ENCODE data around the gene TAL1.

DNA sequence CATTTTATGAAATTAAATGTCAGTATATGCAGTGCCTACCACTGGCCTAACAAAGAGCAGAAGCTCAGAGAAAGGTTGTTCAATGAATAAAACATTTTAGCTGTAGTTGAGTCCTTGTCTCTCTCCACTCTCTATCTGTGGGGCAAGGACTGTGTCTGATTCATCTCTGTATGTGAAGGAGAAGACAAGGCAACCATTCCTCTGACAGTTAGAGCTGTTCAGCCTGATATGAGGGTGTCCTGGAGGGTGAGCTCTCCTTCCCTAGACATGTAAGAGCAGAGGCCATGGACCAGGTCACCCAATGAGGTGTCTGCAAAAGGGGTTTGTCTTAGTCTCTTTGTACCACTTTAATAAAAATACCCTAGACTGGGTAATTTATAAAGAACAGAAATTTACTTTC is 37.7 kb downstream of the TAL1 start:
- TF ChIP-seq ZFP3 (CRISPR knock-in tag; IDR thresholded peaks at IDR 0.05), result no peak
- TF ChIP-seq, protein P1, sequence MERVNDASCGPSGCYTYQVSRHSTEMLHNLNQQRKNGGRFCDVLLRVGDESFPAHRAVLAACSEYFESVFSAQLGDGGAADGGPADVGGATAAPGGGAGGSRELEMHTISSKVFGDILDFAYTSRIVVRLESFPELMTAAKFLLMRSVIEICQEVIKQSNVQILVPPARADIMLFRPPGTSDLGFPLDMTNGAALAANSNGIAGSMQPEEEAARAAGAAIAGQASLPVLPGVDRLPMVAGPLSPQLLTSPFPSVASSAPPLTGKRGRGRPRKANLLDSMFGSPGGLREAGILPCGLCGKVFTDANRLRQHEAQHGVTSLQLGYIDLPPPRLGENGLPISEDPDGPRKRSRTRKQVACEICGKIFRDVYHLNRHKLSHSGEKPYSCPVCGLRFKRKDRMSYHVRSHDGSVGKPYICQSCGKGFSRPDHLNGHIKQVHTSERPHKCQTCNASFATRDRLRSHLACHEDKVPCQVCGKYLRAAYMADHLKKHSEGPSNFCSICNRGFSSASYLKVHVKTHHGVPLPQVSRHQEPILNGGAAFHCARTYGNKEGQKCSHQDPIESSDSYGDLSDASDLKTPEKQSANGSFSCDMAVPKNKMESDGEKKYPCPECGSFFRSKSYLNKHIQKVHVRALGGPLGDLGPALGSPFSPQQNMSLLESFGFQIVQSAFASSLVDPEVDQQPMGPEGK (CRISPR knock-in tag; IDR thresholded peaks at IDR 0.05; ENCODE audit: borderline replicate concordance), result no peak
- TF ChIP-seq, protein P2, sequence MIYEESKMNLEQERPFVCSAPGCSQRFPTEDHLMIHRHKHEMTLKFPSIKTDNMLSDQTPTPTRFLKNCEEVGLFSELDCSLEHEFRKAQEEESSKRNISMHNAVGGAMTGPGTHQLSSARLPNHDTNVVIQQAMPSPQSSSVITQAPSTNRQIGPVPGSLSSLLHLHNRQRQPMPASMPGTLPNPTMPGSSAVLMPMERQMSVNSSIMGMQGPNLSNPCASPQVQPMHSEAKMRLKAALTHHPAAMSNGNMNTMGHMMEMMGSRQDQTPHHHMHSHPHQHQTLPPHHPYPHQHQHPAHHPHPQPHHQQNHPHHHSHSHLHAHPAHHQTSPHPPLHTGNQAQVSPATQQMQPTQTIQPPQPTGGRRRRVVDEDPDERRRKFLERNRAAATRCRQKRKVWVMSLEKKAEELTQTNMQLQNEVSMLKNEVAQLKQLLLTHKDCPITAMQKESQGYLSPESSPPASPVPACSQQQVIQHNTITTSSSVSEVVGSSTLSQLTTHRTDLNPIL (CRISPR knock-in tag; IDR thresholded peaks at IDR 0.05; ENCODE audit: low read depth), result no peak
